ENCODE data around the gene MINPP1. TPM values are rescaled to one million over a fixed set of nuclear protein-coding genes. Genes with fewer than 3 reads are reported as not detected.

Gene MINPP1
- total and polyA plus RNA-seq, 2 of the 13 experiments (the other 11 are each of a cell fraction or from before 2014, with no cell fraction given): 19.2 to 53.7 TPM

DNA sequence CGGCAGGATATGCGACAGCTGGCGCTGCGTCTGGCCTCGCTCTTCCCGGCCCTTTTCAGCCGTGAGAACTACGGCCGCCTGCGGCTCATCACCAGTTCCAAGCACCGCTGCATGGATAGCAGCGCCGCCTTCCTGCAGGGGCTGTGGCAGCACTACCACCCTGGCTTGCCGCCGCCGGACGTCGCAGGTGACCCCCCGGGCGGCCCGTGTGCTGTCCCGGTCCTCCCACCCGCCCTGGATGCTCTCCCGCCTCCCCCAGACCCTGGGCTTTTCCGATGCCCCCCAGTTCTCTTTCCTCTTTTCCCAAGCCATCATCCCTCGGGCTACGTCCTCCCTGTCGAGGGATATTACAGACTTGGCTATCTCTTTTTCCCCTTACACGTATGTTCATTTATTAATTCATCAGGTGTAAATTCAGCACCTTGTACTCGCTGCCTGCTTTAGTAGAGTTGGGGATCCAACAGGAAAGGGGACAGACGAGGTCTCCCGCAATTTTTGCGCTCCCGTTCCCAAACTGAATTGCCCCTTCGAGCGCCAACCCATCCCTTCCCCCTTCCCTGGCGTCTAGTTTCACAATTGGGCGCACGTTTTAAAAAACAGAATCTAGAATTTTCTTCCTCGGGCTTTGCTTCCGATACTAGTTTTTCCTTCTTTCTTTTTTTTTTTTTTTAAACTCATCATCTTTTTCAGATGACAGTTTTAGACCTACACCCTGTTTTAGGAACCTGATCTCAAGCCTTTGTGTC lies 846 bp downstream of the MINPP1 start (continued):
- TF ChIP-seq ZNF704 (CRISPR knock-in tag; IDR thresholded peaks at IDR 0.05; ENCODE audit: borderline replicate concordance): 0 out of 2 replicates have a peak, but pooled peaks have one; percentile 38
- 0 out of 2 replicates have a peak, but pooled peaks have one; percentile 21 for TF ChIP-seq ZNF784 (CRISPR knock-in tag; IDR thresholded peaks at IDR 0.05; ENCODE audit: borderline replicate concordance)
- TF ChIP-seq CEBPB (IDR thresholded peaks at IDR 0.05; ENCODE audit: borderline replicate concordance, low read depth, low read length): no peak
- peak; percentile 62; the same call in 1 of the 2 replicates for TF ChIP-seq ZNF263 (CRISPR knock-in tag; IDR thresholded peaks at IDR 0.05)
- no peak for TF ChIP-seq TP53 (CRISPR knock-in tag; conservative IDR thresholded peaks at IDR 0.05)
- TF ChIP-seq MAFG (CRISPR knock-in tag; IDR thresholded peaks at IDR 0.05): no peak
- peak; percentile 30; the same call in 1 of the 2 replicates for TF ChIP-seq SIN3B (IDR thresholded peaks at IDR 0.05; ENCODE audit: low read length)
- TF ChIP-seq, protein P1, sequence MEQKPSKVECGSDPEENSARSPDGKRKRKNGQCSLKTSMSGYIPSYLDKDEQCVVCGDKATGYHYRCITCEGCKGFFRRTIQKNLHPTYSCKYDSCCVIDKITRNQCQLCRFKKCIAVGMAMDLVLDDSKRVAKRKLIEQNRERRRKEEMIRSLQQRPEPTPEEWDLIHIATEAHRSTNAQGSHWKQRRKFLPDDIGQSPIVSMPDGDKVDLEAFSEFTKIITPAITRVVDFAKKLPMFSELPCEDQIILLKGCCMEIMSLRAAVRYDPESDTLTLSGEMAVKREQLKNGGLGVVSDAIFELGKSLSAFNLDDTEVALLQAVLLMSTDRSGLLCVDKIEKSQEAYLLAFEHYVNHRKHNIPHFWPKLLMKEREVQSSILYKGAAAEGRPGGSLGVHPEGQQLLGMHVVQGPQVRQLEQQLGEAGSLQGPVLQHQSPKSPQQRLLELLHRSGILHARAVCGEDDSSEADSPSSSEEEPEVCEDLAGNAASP (CRISPR knock-in tag; IDR thresholded peaks at IDR 0.05; ENCODE audit: borderline replicate concordance): no peak; the same call in 1 of the 2 replicates
- TF ChIP-seq REL (CRISPR knock-in tag; conservative IDR thresholded peaks at IDR 0.05): no peak
- TF ChIP-seq ZNF7 (CRISPR knock-in tag; IDR thresholded peaks at IDR 0.05): no peak
- TF ChIP-seq HNRNPK (IDR thresholded peaks at IDR 0.05; ENCODE audit: low read depth, low read length, poor library complexity, severe bottlenecking): peak; percentile 19
- TF ChIP-seq KDM2A (CRISPR knock-in tag; IDR thresholded peaks at IDR 0.05; ENCODE audit: borderline replicate concordance, low read depth): peak; percentile 52; the same call in 1 of the 2 replicates
- TF ChIP-seq ZNF12 (CRISPR knock-in tag; IDR thresholded peaks at IDR 0.05): 0 out of 2 replicates have a peak, but pooled peaks have one; percentile 39
- no peak for TF ChIP-seq KLF13 (CRISPR knock-in tag; IDR thresholded peaks at IDR 0.05)
- peak; percentile 26; the same call in 1 of the 2 replicates for TF ChIP-seq SMC3 (IDR thresholded peaks at IDR 0.05; ENCODE audit: low read length)
- TF ChIP-seq ZNF205 (CRISPR knock-in tag; IDR thresholded peaks at IDR 0.05): no peak
- TF ChIP-seq, protein P2, sequence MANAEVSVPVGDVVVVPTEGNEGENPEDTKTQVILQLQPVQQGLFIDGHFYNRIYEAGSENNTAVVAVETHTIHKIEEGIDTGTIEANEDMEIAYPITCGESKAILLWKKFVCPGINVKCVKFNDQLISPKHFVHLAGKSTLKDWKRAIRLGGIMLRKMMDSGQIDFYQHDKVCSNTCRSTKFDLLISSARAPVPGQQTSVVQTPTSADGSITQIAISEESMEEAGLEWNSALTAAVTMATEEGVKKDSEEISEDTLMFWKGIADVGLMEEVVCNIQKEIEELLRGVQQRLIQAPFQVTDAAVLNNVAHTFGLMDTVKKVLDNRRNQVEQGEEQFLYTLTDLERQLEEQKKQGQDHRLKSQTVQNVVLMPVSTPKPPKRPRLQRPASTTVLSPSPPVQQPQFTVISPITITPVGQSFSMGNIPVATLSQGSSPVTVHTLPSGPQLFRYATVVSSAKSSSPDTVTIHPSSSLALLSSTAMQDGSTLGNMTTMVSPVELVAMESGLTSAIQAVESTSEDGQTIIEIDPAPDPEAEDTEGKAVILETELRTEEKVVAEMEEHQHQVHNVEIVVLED (CRISPR knock-in tag; IDR thresholded peaks at IDR 0.05; ENCODE audit: borderline replicate concordance): 0 out of 2 replicates have a peak, but pooled peaks have one; percentile 6
- TF ChIP-seq ZNF782 (CRISPR knock-in tag; IDR thresholded peaks at IDR 0.05; ENCODE audit: borderline replicate concordance): no peak
- TF ChIP-seq CENPX (CRISPR knock-in tag; IDR thresholded peaks at IDR 0.05): no peak
- no peak for TF ChIP-seq SNAPC2 (CRISPR knock-in tag; IDR thresholded peaks at IDR 0.05)
- TF ChIP-seq, protein P3, sequence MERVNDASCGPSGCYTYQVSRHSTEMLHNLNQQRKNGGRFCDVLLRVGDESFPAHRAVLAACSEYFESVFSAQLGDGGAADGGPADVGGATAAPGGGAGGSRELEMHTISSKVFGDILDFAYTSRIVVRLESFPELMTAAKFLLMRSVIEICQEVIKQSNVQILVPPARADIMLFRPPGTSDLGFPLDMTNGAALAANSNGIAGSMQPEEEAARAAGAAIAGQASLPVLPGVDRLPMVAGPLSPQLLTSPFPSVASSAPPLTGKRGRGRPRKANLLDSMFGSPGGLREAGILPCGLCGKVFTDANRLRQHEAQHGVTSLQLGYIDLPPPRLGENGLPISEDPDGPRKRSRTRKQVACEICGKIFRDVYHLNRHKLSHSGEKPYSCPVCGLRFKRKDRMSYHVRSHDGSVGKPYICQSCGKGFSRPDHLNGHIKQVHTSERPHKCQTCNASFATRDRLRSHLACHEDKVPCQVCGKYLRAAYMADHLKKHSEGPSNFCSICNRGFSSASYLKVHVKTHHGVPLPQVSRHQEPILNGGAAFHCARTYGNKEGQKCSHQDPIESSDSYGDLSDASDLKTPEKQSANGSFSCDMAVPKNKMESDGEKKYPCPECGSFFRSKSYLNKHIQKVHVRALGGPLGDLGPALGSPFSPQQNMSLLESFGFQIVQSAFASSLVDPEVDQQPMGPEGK (CRISPR knock-in tag; IDR thresholded peaks at IDR 0.05): peak; percentile 83
- 0 out of 2 replicates have a peak, but pooled peaks have one; percentile 20 for TF ChIP-seq ZIK1 (CRISPR knock-in tag; IDR thresholded peaks at IDR 0.05; ENCODE audit: borderline replicate concordance, low read depth)
- TF ChIP-seq ZNF792 (CRISPR knock-in tag; IDR thresholded peaks at IDR 0.05): 0 out of 2 replicates have a peak, but pooled peaks have one; percentile 9

All from HepG2 (cell line).